K562 (cell line): ENCODE results near the gene WDR88. TPM values are rescaled to one million over a fixed set of nuclear protein-coding genes. Genes with fewer than 3 reads are reported as not detected.

Experiments used
- MYBL2 ChIP-seq, 2 experiments: fragments of 450-650 bp in 1 of 2; sonication (generic) in 1 of 2; formaldehyde crosslinking in 1 of 2; IDR thresholded peaks; 2 replicates each; pipeline versions ENCODE4 v1.6.1 to v1.8.1; 2017 to 2022; ENCODE audit warnings: borderline replicate concordance in 1 of 2, inconsistent platforms in 1 of 2, low read depth in 1 of 2, mild to moderate bottlenecking in 1 of 2, missing genetic modification reagents in 1 of 2, moderate library complexity in 1 of 2
- MYNN ChIP-seq, 2 experiments: sonication (generic); formaldehyde crosslinking in 1 of 2; IDR thresholded peaks; 2 replicates each; pipeline versions ENCODE4 v1.5.0 to v1.6.1; 2016 to 2020; ENCODE audit warnings: antibody characterized with exemption in 1 of 2, missing genetic modification reagents in 1 of 2
- NFIC ChIP-seq: fragments of 450-650 bp; IDR thresholded peaks from 2 replicates; pipeline ENCODE4 v1.6.1; 2017; ENCODE audit warnings: mild to moderate bottlenecking, inconsistent platforms
- RNF2 ChIP-seq: sonication (generic); IDR thresholded peaks from 2 replicates; pipeline ENCODE4 v1.6.1; 2016
- SMARCB1 ChIP-seq: IDR thresholded peaks from 2 replicates; pipeline ENCODE4 v1.6.1; 2011; ENCODE audit warnings: improper control_type of control experiment, low read depth; ENCODE audit not compliant: insufficient read length
- ZNF717 ChIP-seq: fragments of 250-450 bp; sonication (Bioruptor Pico); IDR thresholded peaks from 2 replicates; pipeline ENCODE4 v1.5.0; 2021
- polyA plus RNA-seq, 8 experiments: library from polyadenylated mRNA; depleted of rRNA in 4 of 8; stranded (reverse) in 5 of 8; unstranded in 3 of 8; fragments of >200 nt; fragmentation: Nextera tagmentation in 2 of 8; fragmentation: Illumina TruSeq in 1 of 8; extraction: Ambion mirVana in 2 of 8; extraction: Trizol in 1 of 8; gene quantifications; 2 replicates each; pipeline versions ENCODE4 v1.2.1 to v1.2.3, GENCODE V29; 2011 to 2014; ENCODE audit warnings: inconsistent platforms in 1 of 8, missing spikeins in 1 of 8
- total RNA-seq, 7 experiments: library from RNA; depleted of rRNA in 6 of 7; stranded (reverse); fragments of >200 nt in 6 of 7; fragmentation: Illumina TruSeq in 2 of 7; extraction: Trizol in 2 of 7; gene quantifications; 2 replicates each; pipeline versions ENCODE4 v1.2.1 to v1.2.3, GENCODE V29; 2011 to 2021; ENCODE audit warnings: low replicate concordance in 1 of 7
- TF ChIP-seq, protein P1 (sequence below), 2 experiments: fragments of 450-650 bp in 1 of 2; sonication (generic) in 1 of 2; formaldehyde crosslinking; conservative IDR thresholded peaks; 2 replicates each; pipeline versions ENCODE4 v1.4.0 to v1.8.1; 2020 to 2022; ENCODE audit warnings: mild to moderate bottlenecking in 1 of 2, missing genetic modification reagents in 1 of 2

The WDR88 gene
- total and polyA plus RNA-seq, 9 of the 15 experiments (the other 6 are each of a cell fraction or from before 2014, with no cell fraction given): 0.03 to 0.04 TPM; not detected in 7

DNA sequence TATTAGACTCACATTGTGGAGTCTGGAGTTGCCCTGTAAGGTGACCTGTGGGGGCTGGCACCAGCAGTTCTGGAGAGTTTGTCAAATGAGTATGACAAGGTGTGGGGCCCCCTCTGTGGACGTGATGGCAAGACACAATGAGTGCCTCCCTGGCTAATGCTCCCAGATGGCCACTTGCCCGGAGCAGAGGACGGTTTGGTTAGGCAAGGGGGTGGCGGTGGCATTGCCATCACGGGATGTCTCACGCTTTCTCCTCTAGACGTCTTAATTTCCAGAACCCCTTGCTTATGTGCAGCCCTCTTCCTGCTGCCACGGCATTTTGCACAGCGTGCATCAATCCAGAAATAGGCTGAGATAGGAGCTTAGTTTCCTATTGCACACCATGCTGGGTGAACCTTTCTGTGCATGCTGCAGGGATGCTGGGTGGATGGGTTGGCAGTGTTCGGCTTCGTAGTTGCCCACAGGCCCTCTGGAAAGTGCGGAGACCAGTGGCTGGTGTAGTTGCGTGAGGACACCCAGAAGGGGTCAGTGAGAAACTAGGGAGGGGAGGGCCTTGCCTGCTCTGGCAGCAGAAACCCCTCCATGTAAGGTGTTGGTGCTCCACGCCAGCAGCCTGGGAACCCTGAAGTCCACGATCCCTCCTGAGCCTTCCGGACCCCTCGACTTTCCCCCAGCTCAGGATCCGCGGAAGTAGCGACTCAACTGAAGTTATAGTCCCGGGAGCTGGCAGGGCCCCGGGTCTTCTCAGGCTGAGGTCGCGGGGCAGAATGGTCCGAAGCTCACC, 44.2 kb downstream of the WDR88 start (continued):
- TF ChIP-seq ZNF717 (no peak), RNF2 (no peak), NFIC (no peak), MYNN (IDR thresholded peaks at IDR 0.05) (no peak), MYNN (CRISPR knock-in tag; IDR thresholded peaks at IDR 0.05) (no peak), SMARCB1 (no peak), MYBL2 (IDR thresholded peaks at IDR 0.05; ENCODE audit: low read depth) (no peak), MYBL2 (CRISPR knock-in tag; IDR thresholded peaks at IDR 0.05; ENCODE audit: borderline replicate concordance) (no peak)
- TF ChIP-seq, protein P1, sequence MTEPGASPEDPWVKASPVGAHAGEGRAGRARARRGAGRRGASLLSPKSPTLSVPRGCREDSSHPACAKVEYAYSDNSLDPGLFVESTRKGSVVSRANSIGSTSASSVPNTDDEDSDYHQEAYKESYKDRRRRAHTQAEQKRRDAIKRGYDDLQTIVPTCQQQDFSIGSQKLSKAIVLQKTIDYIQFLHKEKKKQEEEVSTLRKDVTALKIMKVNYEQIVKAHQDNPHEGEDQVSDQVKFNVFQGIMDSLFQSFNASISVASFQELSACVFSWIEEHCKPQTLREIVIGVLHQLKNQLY (CRISPR knock-in tag; conservative IDR thresholded peaks at IDR 0.05): no peak
